HK-2 (cell line): ENCODE measurements around the gene RNF213.
"Not testable (repeated sequence)": the region's sequence is repeated elsewhere in the genome, so short reads cannot be mapped to it uniquely, and the experiment has no call there.

Experiments used
- DNase-seq: peaks from one replicate; pipeline ENCODE4 v3.0.0-alpha.2; 2018; ENCODE audit not compliant: unreplicated experiment

The RNF213 gene

GRCh38 chr17:80252871-80253270, 7.8 kb upstream of the RNF213 start:
- peak; percentile 44 for DNase-seq

- DNase-seq: peak; percentile 33
These were observed 6.8 kb upstream of the RNF213 start for GRCh38 chr17:80253631-80254395.

- peak; percentile 88 for DNase-seq
These were observed 6.0 kb upstream of the RNF213 start for GRCh38 chr17:80254396-80255251.

- DNase-seq: no peak
These were observed 4.7 kb upstream of the RNF213 start for GRCh38 chr17:80256034-80256350.

GRCh38 chr17:80257716-80258213, 2.9 kb upstream of the RNF213 start:
- DNase-seq: no peak

GRCh38 chr17:80258296-80258695, 2.4 kb upstream of the RNF213 start:
- DNase-seq: not testable (repeated sequence)

- peak; percentile 19 for DNase-seq
These were observed 1.1 kb upstream of the RNF213 start for GRCh38 chr17:80259457-80260068.

- peak; percentile 88 for DNase-seq
These were observed 550 bp upstream of the RNF213 start for GRCh38 chr17:80260069-80260535.

GRCh38 chr17:80261159-80261894, 675 bp downstream of the RNF213 start:
- peak; percentile 54 for DNase-seq

- no peak for DNase-seq
These were observed 1.2 kb downstream of the RNF213 start for GRCh38 chr17:80261895-80262279.

- DNase-seq: no peak
These were observed 1.6 kb downstream of the RNF213 start for GRCh38 chr17:80262291-80262690.

GRCh38 chr17:80262775-80263244, 2.2 kb downstream of the RNF213 start:
- no peak for DNase-seq

GRCh38 chr17:80263253-80264204, 2.9 kb downstream of the RNF213 start:
- peak; percentile 81 for DNase-seq

- no peak for DNase-seq
These were observed 3.8 kb downstream of the RNF213 start for GRCh38 chr17:80264205-80265075.

- DNase-seq: no peak
These were observed 4.8 kb downstream of the RNF213 start for GRCh38 chr17:80265205-80266068.

- no peak for DNase-seq
These were observed 6.7 kb downstream of the RNF213 start for GRCh38 chr17:80267391-80267790.

- no peak for DNase-seq
These were observed 7.8 kb downstream of the RNF213 start for GRCh38 chr17:80268427-80268826.

GRCh38 chr17:80269405-80269807, 8.8 kb downstream of the RNF213 start:
- no peak for DNase-seq
